ENCODE results near the gene KIF14.
"Not testable (repeated sequence)": the region's sequence is repeated elsewhere in the genome, so short reads cannot be mapped to it uniquely, and the experiment has no call there.

The KIF14 gene

GRCh38 chr1:200631375-200631774 lies 10.8 kb upstream of the KIF14 start:
- no peak for DNase-seq (ENCODE audit: low read depth in 2 of 2, low spot score in 1 of 2)

GRCh38 chr1:200630515-200630899 lies 10.0 kb upstream of the KIF14 start:
- not testable (repeated sequence) for DNase-seq (ENCODE audit: low read depth in 2 of 2, low spot score in 1 of 2)

- no peak for DNase-seq (ENCODE audit: low read depth in 2 of 2, low spot score in 1 of 2)
Observed at GRCh38 chr1:200629876-200630514, 9.4 kb upstream of the KIF14 start.

GRCh38 chr1:200628223-200628881 lies 7.8 kb upstream of the KIF14 start:
- DNase-seq (ENCODE audit: low read depth in 2 of 2, low spot score in 1 of 2) = peak in 1 of 2 donors; percentile 20

- DNase-seq (ENCODE audit: low read depth in 2 of 2, low spot score in 1 of 2) = no peak
Observed at GRCh38 chr1:200627575-200628222, 7.1 kb upstream of the KIF14 start.

GRCh38 chr1:200626853-200627534 lies 6.4 kb upstream of the KIF14 start:
- no peak for DNase-seq (ENCODE audit: low read depth in 2 of 2, low spot score in 1 of 2)

GRCh38 chr1:200625381-200625824 lies 4.9 kb upstream of the KIF14 start:
- DNase-seq (ENCODE audit: low read depth in 2 of 2, low spot score in 1 of 2) = no peak

GRCh38 chr1:200624679-200625335 lies 4.3 kb upstream of the KIF14 start:
- no peak for DNase-seq (ENCODE audit: low read depth in 2 of 2, low spot score in 1 of 2)

- no peak for DNase-seq (ENCODE audit: low read depth in 2 of 2, low spot score in 1 of 2)
Observed at GRCh38 chr1:200619894-200620272, 668 bp downstream of the KIF14 start.

- no peak for DNase-seq (ENCODE audit: low read depth in 2 of 2, low spot score in 1 of 2)
Observed at GRCh38 chr1:200610846-200611245, 9.7 kb downstream of the KIF14 start.

GRCh38 chr1:200602632-200603031 lies 17.9 kb downstream of the KIF14 start:
- no peak for DNase-seq (ENCODE audit: low read depth in 2 of 2, low spot score in 1 of 2)

- DNase-seq (ENCODE audit: low read depth in 2 of 2, low spot score in 1 of 2) = no peak
Observed at GRCh38 chr1:200590001-200590400, 30.6 kb downstream of the KIF14 start.

- no peak for DNase-seq (ENCODE audit: low read depth in 2 of 2, low spot score in 1 of 2)
Observed at GRCh38 chr1:200588698-200589097, 31.9 kb downstream of the KIF14 start.

- DNase-seq (ENCODE audit: low read depth in 2 of 2, low spot score in 1 of 2) = no peak
Observed at GRCh38 chr1:200564319-200564718, 56.2 kb downstream of the KIF14 start.

GRCh38 chr1:200561856-200562214 lies 58.7 kb downstream of the KIF14 start:
- no peak for DNase-seq (ENCODE audit: low read depth in 2 of 2, low spot score in 1 of 2)

- DNase-seq (ENCODE audit: low read depth in 2 of 2, low spot score in 1 of 2) = no peak
Observed at GRCh38 chr1:200558866-200559459, 61.6 kb downstream of the KIF14 start.

GRCh38 chr1:200556002-200556401 lies 64.5 kb downstream of the KIF14 start:
- DNase-seq (ENCODE audit: low read depth in 2 of 2, low spot score in 1 of 2) = no peak

GRCh38 chr1:200552737-200553136 lies 67.8 kb downstream of the KIF14 start:
- not testable (repeated sequence) for DNase-seq (ENCODE audit: low read depth in 2 of 2, low spot score in 1 of 2)

- DNase-seq (ENCODE audit: low read depth in 2 of 2, low spot score in 1 of 2) = no peak
Observed at GRCh38 chr1:200550367-200550766, 70.2 kb downstream of the KIF14 start.

GRCh38 chr1:200547386-200547785 lies 73.2 kb downstream of the KIF14 start:
- DNase-seq (ENCODE audit: low read depth in 2 of 2, low spot score in 1 of 2) = no peak

- DNase-seq (ENCODE audit: low read depth in 2 of 2, low spot score in 1 of 2) = no peak
Observed at GRCh38 chr1:200546577-200546976, 74.0 kb downstream of the KIF14 start.

All from stimulated activated CD8-positive, alpha-beta memory T cell treated with anti-CD3 and anti-CD28 coated beads, Interleukin-4, amount 100 ng/mL, for 4 hours (primary cell).